ENCODE results near the gene IWS1.

GRCh38 chr2:127453392-127454171 is 72.7 kb downstream of the IWS1 start:
- TF ChIP-seq REST (IDR thresholded peaks at IDR 0.05; ENCODE audit: insufficient read depth in 1 of 2, low read depth in 2 of 2, low read length in 2 of 2) (no peak), POLR2AphosphoS5 (IDR thresholded peaks at IDR 0.05; ENCODE audit: low read depth, low read length) (no peak), TAF1 (IDR thresholded peaks at IDR 0.05; ENCODE audit: borderline replicate concordance, insufficient read depth, low read length) (no peak), SIN3A (IDR thresholded peaks at IDR 0.05; ENCODE audit: borderline replicate concordance, insufficient read depth, low read length) (no peak)

Measured in PFSK-1 (cell line).